Measurements from ENCODE around the gene DCTN5.

Gene DCTN5

DNA sequence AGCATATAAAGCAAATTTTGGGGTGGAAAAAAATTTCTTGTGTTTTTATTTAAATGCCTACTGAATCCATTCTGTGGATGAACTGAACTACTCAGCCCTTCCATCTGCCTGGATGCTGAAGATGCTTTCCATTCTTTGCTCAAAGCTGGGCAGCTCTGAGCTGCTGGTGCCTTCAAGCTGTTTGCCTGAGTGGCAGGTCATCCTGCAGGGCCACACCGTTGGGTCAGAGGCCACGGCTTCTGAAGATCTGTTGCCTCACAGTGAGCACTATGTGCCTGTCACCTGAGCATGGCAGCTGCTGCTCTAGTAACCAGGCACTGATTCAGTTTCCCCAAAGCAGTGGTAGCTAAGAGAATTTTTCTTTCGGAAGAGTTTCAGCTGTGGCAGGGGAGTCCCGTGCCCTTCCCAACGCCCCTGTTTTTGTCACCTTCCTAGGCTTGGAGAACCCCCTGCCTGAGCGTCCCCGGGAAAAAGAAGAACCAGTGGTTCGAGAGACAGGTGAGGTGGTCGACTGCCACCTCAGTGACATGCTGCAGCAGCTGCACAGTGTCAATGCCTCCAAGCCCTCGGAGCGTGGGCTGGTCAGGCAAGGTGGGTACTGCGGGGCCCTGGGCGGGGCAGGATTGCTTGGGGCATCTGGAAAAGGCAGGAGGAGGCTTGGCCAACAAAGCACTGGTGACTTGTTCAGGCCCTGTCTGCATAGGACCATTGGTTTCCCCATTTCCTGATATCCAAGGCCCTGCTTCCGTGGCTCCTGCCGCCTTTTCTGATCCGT, 46.0 kb downstream of the DCTN5 start:
- no peak overlapping the region for H3K4me3 ChIP-seq (ENCODE audit: low read depth, low read length)
- TF ChIP-seq, protein P1, sequence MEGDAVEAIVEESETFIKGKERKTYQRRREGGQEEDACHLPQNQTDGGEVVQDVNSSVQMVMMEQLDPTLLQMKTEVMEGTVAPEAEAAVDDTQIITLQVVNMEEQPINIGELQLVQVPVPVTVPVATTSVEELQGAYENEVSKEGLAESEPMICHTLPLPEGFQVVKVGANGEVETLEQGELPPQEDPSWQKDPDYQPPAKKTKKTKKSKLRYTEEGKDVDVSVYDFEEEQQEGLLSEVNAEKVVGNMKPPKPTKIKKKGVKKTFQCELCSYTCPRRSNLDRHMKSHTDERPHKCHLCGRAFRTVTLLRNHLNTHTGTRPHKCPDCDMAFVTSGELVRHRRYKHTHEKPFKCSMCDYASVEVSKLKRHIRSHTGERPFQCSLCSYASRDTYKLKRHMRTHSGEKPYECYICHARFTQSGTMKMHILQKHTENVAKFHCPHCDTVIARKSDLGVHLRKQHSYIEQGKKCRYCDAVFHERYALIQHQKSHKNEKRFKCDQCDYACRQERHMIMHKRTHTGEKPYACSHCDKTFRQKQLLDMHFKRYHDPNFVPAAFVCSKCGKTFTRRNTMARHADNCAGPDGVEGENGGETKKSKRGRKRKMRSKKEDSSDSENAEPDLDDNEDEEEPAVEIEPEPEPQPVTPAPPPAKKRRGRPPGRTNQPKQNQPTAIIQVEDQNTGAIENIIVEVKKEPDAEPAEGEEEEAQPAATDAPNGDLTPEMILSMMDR (IDR thresholded peaks at IDR 0.05; ENCODE audit: borderline replicate concordance, insufficient read depth, low read depth, low read length) = no peak

DNA sequence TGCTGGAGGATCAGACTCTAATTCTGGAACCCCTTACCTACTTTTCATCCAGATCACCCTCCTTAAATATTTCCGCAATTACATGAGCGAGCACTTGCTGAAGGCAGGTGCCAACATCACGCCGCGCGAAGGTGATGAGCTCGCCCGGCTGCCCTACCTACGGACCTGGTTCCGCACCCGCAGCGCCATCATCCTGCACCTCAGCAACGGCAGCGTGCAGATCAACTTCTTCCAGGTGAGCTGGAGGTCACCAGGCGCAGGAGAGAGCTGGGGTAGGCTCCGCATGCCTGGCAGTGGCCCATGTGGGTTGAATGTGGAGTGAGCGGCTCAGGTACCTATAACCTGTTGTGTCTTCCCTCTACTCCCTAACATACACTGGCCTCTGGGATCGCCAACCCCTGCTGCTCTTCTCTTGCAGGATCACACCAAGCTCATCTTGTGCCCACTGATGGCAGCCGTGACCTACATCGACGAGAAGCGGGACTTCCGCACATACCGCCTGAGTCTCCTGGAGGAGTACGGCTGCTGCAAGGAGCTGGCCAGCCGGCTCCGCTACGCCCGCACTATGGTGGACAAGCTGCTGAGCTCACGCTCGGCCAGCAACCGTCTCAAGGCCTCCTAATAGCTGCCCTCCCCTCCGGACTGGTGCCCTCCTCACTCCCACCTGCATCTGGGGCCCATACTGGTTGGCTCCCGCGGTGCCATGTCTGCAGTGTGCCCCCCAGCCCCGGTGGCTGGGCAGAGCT, 48.3 kb downstream of the DCTN5 start:
- TF ChIP-seq, protein P1 (IDR thresholded peaks at IDR 0.05; ENCODE audit: borderline replicate concordance, insufficient read depth, low read depth, low read length) = no peak
- no peak overlapping the region for H3K4me3 ChIP-seq (ENCODE audit: low read depth, low read length)

- H3K4me3 ChIP-seq (ENCODE audit: low read depth, low read length) = no peak overlapping the region
- TF ChIP-seq, protein P1 (IDR thresholded peaks at IDR 0.05; ENCODE audit: borderline replicate concordance, insufficient read depth, low read depth, low read length) = no peak
Measured at GRCh38 chr16:23690771-23691482, 49.7 kb downstream of the DCTN5 start.

GRCh38 chr16:23691483-23692189, 50.4 kb downstream of the DCTN5 start:
- TF ChIP-seq, protein P1 (IDR thresholded peaks at IDR 0.05; ENCODE audit: borderline replicate concordance, insufficient read depth, low read depth, low read length) = no peak

DNA sequence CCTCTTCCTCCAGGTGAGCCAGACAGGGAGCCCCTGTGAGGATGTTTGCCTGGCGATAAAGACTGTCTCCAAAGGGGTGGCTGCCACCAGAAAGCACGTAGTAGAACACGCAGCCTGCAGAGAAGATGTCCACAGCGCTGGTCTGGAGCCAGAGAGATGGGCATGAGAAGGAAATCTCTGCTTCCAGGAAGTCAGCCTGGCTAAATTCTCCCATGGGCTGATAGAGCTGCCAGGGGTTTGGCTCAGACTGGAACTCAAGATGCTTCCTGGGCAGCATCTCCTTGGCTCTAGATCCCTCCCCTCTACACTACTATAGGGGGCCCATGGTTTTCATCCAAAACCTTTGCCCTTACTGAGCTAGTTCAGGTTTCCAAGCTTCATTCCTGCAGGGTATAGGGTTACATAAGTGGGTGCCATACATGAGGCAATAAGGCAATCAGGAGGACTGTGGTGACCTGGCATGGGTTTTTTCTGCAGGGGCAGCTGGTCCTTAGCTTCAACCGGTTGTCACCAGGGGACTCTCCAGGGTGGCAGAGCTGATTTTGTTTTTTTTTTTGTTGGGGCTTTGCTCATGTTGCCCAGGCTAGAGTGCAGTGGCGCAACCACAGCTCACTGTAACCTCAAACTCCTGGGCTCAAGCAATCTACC, 51.0 kb downstream of the DCTN5 start:
- TF ChIP-seq, protein P1 (IDR thresholded peaks at IDR 0.05; ENCODE audit: borderline replicate concordance, insufficient read depth, low read depth, low read length) = no peak

More at GRCh38 chr16:23691483-23692189, 50.4 kb downstream of the DCTN5 start:
- H3K4me3 ChIP-seq (ENCODE audit: low read depth, low read length) = no peak overlapping the region

GRCh38 chr16:23694265-23694643, 53.0 kb downstream of the DCTN5 start:
- TF ChIP-seq, protein P1 (IDR thresholded peaks at IDR 0.05; ENCODE audit: borderline replicate concordance, insufficient read depth, low read depth, low read length) = no peak
- H3K4me3 ChIP-seq (ENCODE audit: low read depth, low read length) = no peak overlapping the region

More for the DNA sequence above, 51.0 kb downstream of the DCTN5 start:
- H3K4me3 ChIP-seq (ENCODE audit: low read depth, low read length) = no peak overlapping the region
